Keratinocyte (primary cell): ENCODE results near the gene BHLHE23. TPM values are rescaled to one million over a fixed set of nuclear protein-coding genes. Genes with fewer than 3 reads are reported as not detected.
A peak's percentile ranks its signal among the peaks of the same experiment; 100 is the strongest.

Experiments used
- DNase-seq: peaks from one replicate; pipeline ENCODE4 v3.0.0-alpha.2; 2011; ENCODE audit warnings: low read depth, missing footprints, low spot score
- FAIRE-seq: peaks from 2 replicates; lab custom pipeline; 2011; peaks lifted over from hg19 to GRCh38; lab: Jason Lieb, UNC
- H2AFZ ChIP-seq: 2 replicates; pipeline ENCODE4 v1.6.0; 2012; ENCODE audit warnings: low read length, control low read depth, inconsistent platforms; ENCODE audit not compliant: control insufficient read depth
- H3K27ac ChIP-seq: 2 replicates; pipeline ENCODE4 v1.5.1; 2011; ENCODE audit warnings: low read length; ENCODE audit not compliant: control insufficient read depth, insufficient read depth
- H3K27me3 ChIP-seq: 3 replicates; pipeline ENCODE4 v1.6.0; 2011; ENCODE audit warnings: low read length; ENCODE audit not compliant: control insufficient read depth, insufficient read depth; ENCODE audit errors: extremely low read depth
- H3K36me3 ChIP-seq, 2 experiments: 2 replicates in 1 of 2; 3 replicates in 1 of 2; pipeline ENCODE4 v1.5.1; 2011; ENCODE audit warnings: low read length in 2 of 2, mild to moderate bottlenecking in 1 of 2; ENCODE audit not compliant: control insufficient read depth in 2 of 2, insufficient read depth in 2 of 2; ENCODE audit errors: extremely low read depth in 1 of 2
- H3K4me1 ChIP-seq: 3 replicates; pipeline ENCODE4 v1.5.1; 2011; ENCODE audit warnings: low read length; ENCODE audit not compliant: control insufficient read depth, insufficient read depth; ENCODE audit errors: extremely low read depth
- H3K4me2 ChIP-seq: 3 replicates; pipeline ENCODE4 v1.6.0; 2011; ENCODE audit warnings: low read depth, low read length; ENCODE audit not compliant: control insufficient read depth, insufficient read depth; ENCODE audit errors: extremely low read depth
- H3K4me3 ChIP-seq, 3 experiments: fragments of 200-600 bp in 1 of 3; sonication (generic) in 1 of 3; 2 replicates in 2 of 3; 3 replicates in 1 of 3; pipeline ENCODE4 v1.5.1; 2011 to 2016; ENCODE audit warnings: low read length in 3 of 3, mild to moderate bottlenecking in 3 of 3, control low read depth in 2 of 3, inconsistent platforms in 1 of 3, low read depth in 1 of 3, mixed read lengths in 1 of 3, mixed run types in 1 of 3, moderate library complexity in 1 of 3; ENCODE audit not compliant: control insufficient read depth in 2 of 3, insufficient read depth in 2 of 3; ENCODE audit errors: extremely low read depth in 1 of 3
- H3K79me2 ChIP-seq: 2 replicates; pipeline ENCODE4 v1.6.0; 2012; ENCODE audit warnings: low read length; ENCODE audit not compliant: control insufficient read depth, insufficient read depth
- H3K9ac ChIP-seq: 3 replicates; pipeline ENCODE4 v1.6.0; 2011; ENCODE audit warnings: low read length; ENCODE audit not compliant: control insufficient read depth, insufficient read depth; ENCODE audit errors: extremely low read depth
- H3K9me1 ChIP-seq: 3 replicates; pipeline ENCODE4 v1.6.0; 2011; ENCODE audit warnings: low read length; ENCODE audit not compliant: control insufficient read depth, insufficient read depth; ENCODE audit errors: extremely low read depth
- H3K9me3 ChIP-seq: 2 replicates; pipeline ENCODE4 v1.5.1; 2012; ENCODE audit warnings: low read depth, low read length; ENCODE audit not compliant: control insufficient read depth
- H4K20me1 ChIP-seq: 3 replicates; pipeline ENCODE4 v1.6.0; 2011; ENCODE audit warnings: low read length; ENCODE audit not compliant: control insufficient read depth, insufficient read depth; ENCODE audit errors: extremely low read depth
- EZH2 ChIP-seq: IDR thresholded peaks from one replicate; pipeline ENCODE4 v1.6.1; 2012; ENCODE audit warnings: inconsistent platforms, mild to moderate bottlenecking, low read length, moderate library complexity
- dilution Hi-C: fragments of 300-500 bp; cut with MboI; formaldehyde crosslinking; loops from one replicate; pipeline ENCODE4 v1.7.0; 2020; ENCODE audit warnings: low sequenced_read_pairs; ENCODE audit not compliant: extremely low pct_ligation_motif_present
- polyA plus RNA-seq, 5 experiments: library from polyadenylated mRNA; depleted of rRNA in 3 of 5; stranded (reverse) in 3 of 5; stranded (forward) in 1 of 5; unstranded in 1 of 5; fragments of >200 nt; gene quantifications; 1 replicate in 1 of 5; 2 replicates in 3 of 5; 3 replicates in 1 of 5; pipeline versions ENCODE4 v1.2.1 to v1.2.3, GENCODE V29; 2011 to 2012; ENCODE audit warnings: missing spikeins in 2 of 5, low read depth in 1 of 5, low replicate concordance in 1 of 5
- TF ChIP-seq, protein P1 (sequence below), 3 experiments: IDR thresholded peaks in 1 of 3; conservative IDR thresholded peaks in 1 of 3; optimal IDR thresholded peaks in 1 of 3; 2 replicates in 2 of 3; 3 replicates in 1 of 3; pipeline versions ENCODE3 to v1.5.1; 2011; ENCODE audit warnings: low read length in 3 of 3, mild to moderate bottlenecking in 3 of 3, moderate library complexity in 2 of 3, control low read depth in 1 of 3, inconsistent platforms in 1 of 3; ENCODE audit not compliant: insufficient read depth in 2 of 3; ENCODE audit errors: extremely low read depth in 1 of 3

The BHLHE23 gene
- polyA plus RNA-seq, 1 donor (not counting 4 experiments of a cell fraction or from before 2014, with no cell fraction given): not detected

DNA sequence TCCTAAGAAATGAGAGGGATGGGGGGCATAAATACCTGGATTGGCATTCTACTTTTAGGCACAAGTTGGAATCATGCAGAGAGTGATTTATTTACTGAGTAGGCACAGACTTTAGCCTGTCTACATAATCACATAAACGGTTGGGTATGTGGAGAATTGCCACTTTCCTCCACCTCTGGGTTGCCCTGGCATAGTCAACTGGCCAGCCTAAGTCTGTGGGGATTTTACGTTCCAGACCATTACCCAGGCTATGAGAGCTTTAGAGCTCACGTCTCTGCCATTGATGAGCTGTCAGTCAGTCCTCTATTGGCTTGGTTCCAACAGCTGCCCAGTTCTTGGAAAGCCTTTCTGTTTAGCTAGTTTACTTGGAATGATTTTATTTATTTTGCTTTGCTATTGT lies 5.0 kb upstream of the BHLHE23 start:
- peaks cover 3% of the 10 kb centered on the region for H3K9me3 ChIP-seq
- peaks cover 86% of the 10 kb centered on the region for H3K27me3 ChIP-seq
- H3K79me2 ChIP-seq: no peaks in the 10 kb centered on the region
- TF ChIP-seq EZH2: no peak
- TF ChIP-seq, protein P1, sequence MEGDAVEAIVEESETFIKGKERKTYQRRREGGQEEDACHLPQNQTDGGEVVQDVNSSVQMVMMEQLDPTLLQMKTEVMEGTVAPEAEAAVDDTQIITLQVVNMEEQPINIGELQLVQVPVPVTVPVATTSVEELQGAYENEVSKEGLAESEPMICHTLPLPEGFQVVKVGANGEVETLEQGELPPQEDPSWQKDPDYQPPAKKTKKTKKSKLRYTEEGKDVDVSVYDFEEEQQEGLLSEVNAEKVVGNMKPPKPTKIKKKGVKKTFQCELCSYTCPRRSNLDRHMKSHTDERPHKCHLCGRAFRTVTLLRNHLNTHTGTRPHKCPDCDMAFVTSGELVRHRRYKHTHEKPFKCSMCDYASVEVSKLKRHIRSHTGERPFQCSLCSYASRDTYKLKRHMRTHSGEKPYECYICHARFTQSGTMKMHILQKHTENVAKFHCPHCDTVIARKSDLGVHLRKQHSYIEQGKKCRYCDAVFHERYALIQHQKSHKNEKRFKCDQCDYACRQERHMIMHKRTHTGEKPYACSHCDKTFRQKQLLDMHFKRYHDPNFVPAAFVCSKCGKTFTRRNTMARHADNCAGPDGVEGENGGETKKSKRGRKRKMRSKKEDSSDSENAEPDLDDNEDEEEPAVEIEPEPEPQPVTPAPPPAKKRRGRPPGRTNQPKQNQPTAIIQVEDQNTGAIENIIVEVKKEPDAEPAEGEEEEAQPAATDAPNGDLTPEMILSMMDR (optimal IDR thresholded peaks at IDR 0.05 in 1 of 3, IDR thresholded peaks at IDR 0.05 in 1 of 3, conservative IDR thresholded peaks at IDR 0.05 in 1 of 3; ENCODE audit: extremely low read depth in 1 of 3, insufficient read depth in 2 of 3, low read length in 3 of 3): no peak
- H3K4me3 ChIP-seq: no peak overlapping the region
- no peak overlapping the region for H3K27ac ChIP-seq
- no peak overlapping the region for H2AFZ ChIP-seq
- H3K4me2 ChIP-seq: no peak overlapping the region
- FAIRE-seq (no peak), DNase-seq (no peak)
- H3K9me1 ChIP-seq: no peaks in the 10 kb centered on the region
- dilution Hi-C loops: no loop called here
- H4K20me1 ChIP-seq: no peaks in the 10 kb centered on the region
- no peaks in the 10 kb centered on the region for H3K36me3 ChIP-seq
- H3K9ac ChIP-seq: no peak overlapping the region
- H3K4me1 ChIP-seq: no peaks in the 10 kb centered on the region

DNA sequence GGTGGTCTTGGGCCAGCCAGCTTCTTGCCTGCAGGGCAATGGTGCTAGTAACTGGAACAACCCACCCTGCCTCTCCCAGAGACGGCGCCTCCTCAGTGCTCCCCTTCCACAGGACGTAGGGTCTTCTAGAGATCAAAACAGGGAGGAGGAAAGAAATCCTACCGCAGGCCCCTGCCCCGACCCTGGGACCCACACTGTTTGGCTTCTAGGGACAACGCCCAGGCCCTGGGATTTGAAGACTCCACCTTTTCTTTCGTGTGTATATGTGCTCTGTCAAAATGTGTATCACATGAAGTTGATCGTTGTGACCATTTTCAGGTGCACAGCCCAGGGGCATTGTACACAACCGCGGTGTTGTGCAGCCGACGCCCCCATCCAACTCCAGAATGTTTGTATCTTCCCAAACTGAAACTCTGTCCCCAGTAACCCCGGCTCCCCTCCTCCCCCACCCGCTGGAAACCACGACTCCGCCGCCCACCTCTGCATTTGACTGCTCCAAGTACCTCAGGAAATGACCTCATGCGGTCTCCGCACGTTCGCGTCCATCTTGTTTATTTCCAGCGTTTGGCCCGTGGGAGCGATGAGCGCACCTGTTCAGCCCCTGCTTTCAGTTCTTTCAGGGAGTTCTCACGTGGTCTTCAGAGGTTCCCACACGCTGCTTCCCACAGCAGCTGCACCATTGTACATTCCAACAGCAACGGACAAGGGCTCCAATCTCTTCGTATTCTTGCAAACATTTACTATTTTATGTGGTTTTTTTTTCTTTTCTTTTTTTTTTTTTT lies 3.4 kb upstream of the BHLHE23 start:
- FAIRE-seq: no peak
- TF ChIP-seq, protein P1 (optimal IDR thresholded peaks at IDR 0.05 in 1 of 3, IDR thresholded peaks at IDR 0.05 in 1 of 3, conservative IDR thresholded peaks at IDR 0.05 in 1 of 3; ENCODE audit: extremely low read depth in 1 of 3, insufficient read depth in 2 of 3, low read length in 3 of 3): no peak
- peak; percentile 57 for TF ChIP-seq EZH2
- Histone ChIP-seq H3K27ac (no peak overlapping the region), H3K9me1 (no peaks in the 10 kb centered on the region), H3K27me3 (peaks cover 88% of the 10 kb centered on the region), H2AFZ (no peak overlapping the region), H3K4me2 (peak overlapping the region; percentile 32), H3K79me2 (no peaks in the 10 kb centered on the region), H3K9me3 (peaks cover 3% of the 10 kb centered on the region), H3K36me3 (no peaks in the 10 kb centered on the region), H4K20me1 (no peaks in the 10 kb centered on the region), H3K9ac (no peak overlapping the region), H3K4me3 (no peak overlapping the region), H3K4me1 (no peaks in the 10 kb centered on the region)
- dilution Hi-C loops: no loop called here
- no peak for DNase-seq
